ENCODE results near the gene SPEF2.

SPEF2 gene

DNA sequence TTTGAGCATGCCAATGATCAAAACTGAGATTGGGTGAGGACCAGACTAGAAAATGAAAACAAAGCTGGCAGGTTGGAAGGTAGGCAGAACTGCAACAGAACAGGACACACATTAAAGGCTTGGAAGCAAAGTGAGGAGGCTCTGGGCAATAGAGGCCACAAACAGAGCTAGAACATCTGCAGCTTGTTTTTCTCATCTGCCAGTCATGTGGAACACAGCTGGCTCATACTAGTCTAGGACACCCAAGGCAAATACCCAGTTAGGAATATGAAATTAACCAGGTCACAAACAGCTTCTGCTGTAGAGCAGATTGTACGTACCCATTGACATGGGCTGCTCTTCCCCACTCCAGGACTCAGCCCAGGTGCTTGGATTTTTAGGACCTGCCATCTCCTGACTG is 61.7 kb downstream of the SPEF2 start:
- no peak for ATAC-seq

GRCh38 chr5:35681911-35682310 is 64.2 kb downstream of the SPEF2 start:
- no peak for ATAC-seq
- no peak for TF ChIP-seq TOX (CRISPR knock-in tag; IDR thresholded peaks at IDR 0.05; ENCODE audit: borderline replicate concordance)
- no peak for TF ChIP-seq CSDC2 (CRISPR knock-in tag; IDR thresholded peaks at IDR 0.05)
- no peak for TF ChIP-seq GLIS3 (CRISPR knock-in tag; IDR thresholded peaks at IDR 0.05)
- TF ChIP-seq, protein P1, sequence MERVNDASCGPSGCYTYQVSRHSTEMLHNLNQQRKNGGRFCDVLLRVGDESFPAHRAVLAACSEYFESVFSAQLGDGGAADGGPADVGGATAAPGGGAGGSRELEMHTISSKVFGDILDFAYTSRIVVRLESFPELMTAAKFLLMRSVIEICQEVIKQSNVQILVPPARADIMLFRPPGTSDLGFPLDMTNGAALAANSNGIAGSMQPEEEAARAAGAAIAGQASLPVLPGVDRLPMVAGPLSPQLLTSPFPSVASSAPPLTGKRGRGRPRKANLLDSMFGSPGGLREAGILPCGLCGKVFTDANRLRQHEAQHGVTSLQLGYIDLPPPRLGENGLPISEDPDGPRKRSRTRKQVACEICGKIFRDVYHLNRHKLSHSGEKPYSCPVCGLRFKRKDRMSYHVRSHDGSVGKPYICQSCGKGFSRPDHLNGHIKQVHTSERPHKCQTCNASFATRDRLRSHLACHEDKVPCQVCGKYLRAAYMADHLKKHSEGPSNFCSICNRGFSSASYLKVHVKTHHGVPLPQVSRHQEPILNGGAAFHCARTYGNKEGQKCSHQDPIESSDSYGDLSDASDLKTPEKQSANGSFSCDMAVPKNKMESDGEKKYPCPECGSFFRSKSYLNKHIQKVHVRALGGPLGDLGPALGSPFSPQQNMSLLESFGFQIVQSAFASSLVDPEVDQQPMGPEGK (CRISPR knock-in tag; IDR thresholded peaks at IDR 0.05; ENCODE audit: borderline replicate concordance) = no peak
- TF ChIP-seq, protein P2, sequence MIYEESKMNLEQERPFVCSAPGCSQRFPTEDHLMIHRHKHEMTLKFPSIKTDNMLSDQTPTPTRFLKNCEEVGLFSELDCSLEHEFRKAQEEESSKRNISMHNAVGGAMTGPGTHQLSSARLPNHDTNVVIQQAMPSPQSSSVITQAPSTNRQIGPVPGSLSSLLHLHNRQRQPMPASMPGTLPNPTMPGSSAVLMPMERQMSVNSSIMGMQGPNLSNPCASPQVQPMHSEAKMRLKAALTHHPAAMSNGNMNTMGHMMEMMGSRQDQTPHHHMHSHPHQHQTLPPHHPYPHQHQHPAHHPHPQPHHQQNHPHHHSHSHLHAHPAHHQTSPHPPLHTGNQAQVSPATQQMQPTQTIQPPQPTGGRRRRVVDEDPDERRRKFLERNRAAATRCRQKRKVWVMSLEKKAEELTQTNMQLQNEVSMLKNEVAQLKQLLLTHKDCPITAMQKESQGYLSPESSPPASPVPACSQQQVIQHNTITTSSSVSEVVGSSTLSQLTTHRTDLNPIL (CRISPR knock-in tag; IDR thresholded peaks at IDR 0.05; ENCODE audit: low read depth) = no peak
- TF ChIP-seq ISL1 (CRISPR knock-in tag; IDR thresholded peaks at IDR 0.05) = no peak
- no peak for TF ChIP-seq ZNF565 (CRISPR knock-in tag; conservative IDR thresholded peaks at IDR 0.05; ENCODE audit: low read depth)
- TF ChIP-seq, protein P3, sequence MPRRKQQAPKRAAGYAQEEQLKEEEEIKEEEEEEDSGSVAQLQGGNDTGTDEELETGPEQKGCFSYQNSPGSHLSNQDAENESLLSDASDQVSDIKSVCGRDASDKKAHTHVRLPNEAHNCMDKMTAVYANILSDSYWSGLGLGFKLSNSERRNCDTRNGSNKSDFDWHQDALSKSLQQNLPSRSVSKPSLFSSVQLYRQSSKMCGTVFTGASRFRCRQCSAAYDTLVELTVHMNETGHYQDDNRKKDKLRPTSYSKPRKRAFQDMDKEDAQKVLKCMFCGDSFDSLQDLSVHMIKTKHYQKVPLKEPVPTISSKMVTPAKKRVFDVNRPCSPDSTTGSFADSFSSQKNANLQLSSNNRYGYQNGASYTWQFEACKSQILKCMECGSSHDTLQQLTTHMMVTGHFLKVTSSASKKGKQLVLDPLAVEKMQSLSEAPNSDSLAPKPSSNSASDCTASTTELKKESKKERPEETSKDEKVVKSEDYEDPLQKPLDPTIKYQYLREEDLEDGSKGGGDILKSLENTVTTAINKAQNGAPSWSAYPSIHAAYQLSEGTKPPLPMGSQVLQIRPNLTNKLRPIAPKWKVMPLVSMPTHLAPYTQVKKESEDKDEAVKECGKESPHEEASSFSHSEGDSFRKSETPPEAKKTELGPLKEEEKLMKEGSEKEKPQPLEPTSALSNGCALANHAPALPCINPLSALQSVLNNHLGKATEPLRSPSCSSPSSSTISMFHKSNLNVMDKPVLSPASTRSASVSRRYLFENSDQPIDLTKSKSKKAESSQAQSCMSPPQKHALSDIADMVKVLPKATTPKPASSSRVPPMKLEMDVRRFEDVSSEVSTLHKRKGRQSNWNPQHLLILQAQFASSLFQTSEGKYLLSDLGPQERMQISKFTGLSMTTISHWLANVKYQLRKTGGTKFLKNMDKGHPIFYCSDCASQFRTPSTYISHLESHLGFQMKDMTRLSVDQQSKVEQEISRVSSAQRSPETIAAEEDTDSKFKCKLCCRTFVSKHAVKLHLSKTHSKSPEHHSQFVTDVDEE (CRISPR knock-in tag; IDR thresholded peaks at IDR 0.05) = no peak

More for the DNA sequence above, 61.7 kb downstream of the SPEF2 start:
- TF ChIP-seq SNAI2 (CRISPR knock-in tag; IDR thresholded peaks at IDR 0.05) (no peak), OSR1 (CRISPR knock-in tag; IDR thresholded peaks at IDR 0.05) (no peak), CSDC2 (CRISPR knock-in tag; IDR thresholded peaks at IDR 0.05) (no peak)
- TF ChIP-seq, protein P2 (CRISPR knock-in tag; IDR thresholded peaks at IDR 0.05; ENCODE audit: low read depth) = no peak

DNA sequence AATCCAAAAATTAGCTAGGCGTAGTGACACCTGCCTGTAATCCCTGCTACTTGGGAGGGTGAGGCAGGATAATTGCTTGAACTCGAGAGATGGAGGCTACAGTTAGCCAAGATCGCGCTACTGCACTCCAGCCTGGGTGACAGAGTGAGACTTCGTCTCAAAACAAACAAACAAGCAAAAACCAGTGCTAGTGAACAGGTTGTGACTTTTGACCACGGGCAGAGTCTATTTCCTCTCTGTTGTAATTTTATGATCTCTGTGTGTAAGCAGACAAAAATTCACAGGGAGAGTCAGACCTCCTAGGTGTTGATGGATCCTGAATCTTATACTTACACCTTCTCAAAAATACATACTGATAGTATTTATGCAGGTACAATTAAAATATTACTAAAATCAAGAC is 65.8 kb downstream of the SPEF2 start:
- TF ChIP-seq PPARA (CRISPR knock-in tag; IDR thresholded peaks at IDR 0.05; ENCODE audit: borderline replicate concordance) (no peak), OSR1 (CRISPR knock-in tag; IDR thresholded peaks at IDR 0.05) (no peak), ESRRG (CRISPR knock-in tag; IDR thresholded peaks at IDR 0.05) (no peak), ZNF565 (CRISPR knock-in tag; conservative IDR thresholded peaks at IDR 0.05; ENCODE audit: low read depth) (no peak), BACH2 (CRISPR knock-in tag; IDR thresholded peaks at IDR 0.05; ENCODE audit: borderline replicate concordance) (no peak), SNAI2 (CRISPR knock-in tag; IDR thresholded peaks at IDR 0.05) (no peak), CSRNP3 (CRISPR knock-in tag; IDR thresholded peaks at IDR 0.05) (no peak), TOX (CRISPR knock-in tag; IDR thresholded peaks at IDR 0.05; ENCODE audit: borderline replicate concordance) (no peak), RARB (CRISPR knock-in tag; IDR thresholded peaks at IDR 0.05) (no peak), ZNF8 (CRISPR knock-in tag; IDR thresholded peaks at IDR 0.05) (no peak), ZFP3 (CRISPR knock-in tag; IDR thresholded peaks at IDR 0.05) (no peak), ZFP30 (CRISPR knock-in tag; IDR thresholded peaks at IDR 0.05) (no peak), POU6F1 (CRISPR knock-in tag; IDR thresholded peaks at IDR 0.05; ENCODE audit: borderline replicate concordance, low read depth) (no peak), TCF4 (CRISPR knock-in tag; IDR thresholded peaks at IDR 0.05; ENCODE audit: borderline replicate concordance) (no peak), CSDC2 (CRISPR knock-in tag; IDR thresholded peaks at IDR 0.05) (no peak), ISL1 (CRISPR knock-in tag; IDR thresholded peaks at IDR 0.05) (no peak), GLIS3 (CRISPR knock-in tag; IDR thresholded peaks at IDR 0.05) (no peak)
- TF ChIP-seq, protein P3 (CRISPR knock-in tag; IDR thresholded peaks at IDR 0.05) = no peak
- TF ChIP-seq, protein P1 (CRISPR knock-in tag; IDR thresholded peaks at IDR 0.05; ENCODE audit: borderline replicate concordance) = no peak
- ATAC-seq = no peak
